Mesodermal cell (in vitro differentiated cells): Measurements from ENCODE around the gene SRP19.
"Not testable (repeated sequence)": the region's sequence is repeated elsewhere in the genome, so short reads cannot be mapped to it uniquely, and the experiment has no call there.

Source experiments
- H3K27ac ChIP-seq: 2 replicates; pipeline ENCODE4 v1.7.0; 2013; ENCODE audit warnings: mild to moderate bottlenecking, low read depth, low read length, moderate library complexity; ENCODE audit not compliant: severe bottlenecking
- H3K36me3 ChIP-seq: 2 replicates; pipeline ENCODE4 v1.7.1; 2013; ENCODE audit warnings: mild to moderate bottlenecking, low read length, moderate library complexity; ENCODE audit not compliant: control insufficient read depth, insufficient read depth
- H3K4me1 ChIP-seq: one replicate; pipeline ENCODE4 v1.7.1; 2013; ENCODE audit warnings: mild to moderate bottlenecking, low read length; ENCODE audit not compliant: insufficient read depth, control insufficient read depth, poor library complexity, severe bottlenecking
- H3K4me3 ChIP-seq: 2 replicates; pipeline ENCODE4 v1.7.0; 2013; ENCODE audit warnings: low read length, control low read depth, mild to moderate bottlenecking; ENCODE audit not compliant: insufficient read depth, poor library complexity, severe bottlenecking; ENCODE audit errors: extremely low read depth
- H3K9me3 ChIP-seq: 2 replicates; pipeline ENCODE4 v1.7.1; 2013; ENCODE audit warnings: mild to moderate bottlenecking, low read length, moderate library complexity; ENCODE audit not compliant: control insufficient read depth
- WGBS, 2 experiments: methylation state at CpG; one replicate each; pipeline ENCODE4 v1.1.5; 2013; ENCODE audit warnings: missing lambda C conversion rate in 2 of 2; ENCODE audit not compliant: insufficient coverage in 2 of 2; 5-methylcytosine and 5-hydroxymethylcytosine counted together

SRP19 gene

DNA sequence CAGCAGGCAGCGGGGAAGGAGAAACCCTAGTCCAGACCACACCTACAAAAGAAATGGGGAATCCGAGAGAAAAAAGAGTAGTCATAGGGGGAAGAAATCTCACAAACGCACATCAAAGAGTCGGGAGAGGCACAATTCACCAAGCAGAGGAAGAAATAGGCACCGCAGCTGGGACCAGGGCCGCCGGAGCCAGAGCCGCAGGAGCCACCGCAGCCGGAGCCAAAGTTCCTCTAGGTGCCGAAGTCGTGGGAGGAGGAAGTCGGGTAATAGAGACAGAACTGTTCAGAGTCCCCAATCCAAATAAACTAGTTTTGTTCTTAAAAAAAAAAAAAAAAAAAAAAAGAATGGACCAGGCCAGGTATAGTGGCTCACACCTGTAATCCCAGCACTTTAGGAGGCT, 31.7 kb downstream of the SRP19 start:
- Histone ChIP-seq H3K4me1 (no peaks in the 10 kb centered on the region), H3K4me3 (no peak overlapping the region), H3K9me3 (no peaks in the 10 kb centered on the region), H3K36me3 (peaks cover 59% of the 10 kb centered on the region), H3K27ac (no peak overlapping the region)
- WGBS, 2 experiments: 98 to 99% methylated on average over 8 to 12 of the region's 13 CpGs

DNA sequence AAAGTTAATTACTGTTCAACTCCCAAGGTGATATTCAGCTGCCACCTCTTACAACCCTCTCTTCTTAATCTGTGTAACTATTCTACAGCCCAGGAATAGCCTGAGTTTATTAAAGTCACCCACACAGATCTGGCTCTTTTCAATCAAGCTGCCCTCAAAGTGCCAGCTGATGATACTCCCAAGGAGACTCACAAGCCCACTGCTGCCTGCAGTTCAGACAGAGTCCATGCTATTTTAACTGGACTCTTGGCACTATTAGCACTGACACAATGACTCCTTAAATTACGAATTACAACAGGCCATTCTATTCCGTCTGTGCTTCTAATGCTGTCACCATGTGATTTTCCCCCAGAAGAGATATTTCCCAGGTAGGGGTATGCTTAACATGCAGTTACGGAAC, 34.6 kb downstream of the SRP19 start:
- Histone ChIP-seq H3K9me3 (no peaks in the 10 kb centered on the region), H3K4me1 (no peaks in the 10 kb centered on the region), H3K4me3 (no peak overlapping the region), H3K36me3 (peaks cover 59% of the 10 kb centered on the region), H3K27ac (no peak overlapping the region)
- 100% methylated on average over 2 to 3 of the region's 3 CpGs for WGBS, 2 experiments

DNA sequence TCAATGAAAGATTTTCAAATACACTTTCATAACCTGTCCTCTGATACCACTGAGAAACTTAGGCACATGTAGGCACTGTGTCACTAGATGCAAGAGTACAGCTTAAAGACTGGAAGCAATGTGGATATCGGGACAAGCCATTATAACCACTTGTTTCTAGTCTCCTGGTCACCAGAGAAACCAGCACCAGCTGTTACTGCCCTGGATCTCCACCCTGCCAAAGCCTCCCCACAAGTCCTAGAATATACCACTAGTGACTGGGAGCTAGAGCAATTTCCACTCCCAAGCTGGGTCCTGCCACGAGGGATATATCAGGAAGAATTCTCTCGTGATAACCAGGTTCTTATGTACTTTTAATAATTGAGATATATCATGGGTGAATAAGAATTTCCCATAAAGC, 41.5 kb downstream of the SRP19 start:
- WGBS, 2 experiments: 100% methylated on average over 1 to 3 of the region's 3 CpGs
- Histone ChIP-seq H3K9me3 (no peaks in the 10 kb centered on the region), H3K4me3 (no peak overlapping the region), H3K36me3 (peaks cover 74% of the 10 kb centered on the region), H3K27ac (no peak overlapping the region), H3K4me1 (no peaks in the 10 kb centered on the region)

DNA sequence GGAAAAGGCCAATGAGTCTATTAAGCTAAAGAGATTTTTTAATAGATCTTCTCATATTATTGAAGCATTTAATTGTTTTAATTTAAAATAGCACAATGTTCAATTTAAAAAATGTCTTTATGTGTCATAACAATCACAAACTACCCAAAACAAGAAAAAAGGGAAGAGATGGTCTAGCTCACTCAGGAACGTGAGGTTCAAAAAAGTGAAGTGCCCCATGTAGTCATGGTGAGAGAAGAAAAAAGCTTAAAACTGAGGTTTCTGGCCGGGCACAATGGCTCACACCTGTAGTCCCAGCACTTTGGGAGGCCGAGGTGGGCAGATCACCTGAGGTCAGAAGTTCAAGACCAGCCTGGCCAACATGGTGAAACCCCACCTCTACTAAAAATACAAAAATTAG, 43.9 kb downstream of the SRP19 start:
- WGBS, 2 experiments: 79 to 80% methylated on average over 1 to 2 of the region's 3 CpGs
- not testable (repeated sequence) for H3K27ac ChIP-seq, H3K9me3 ChIP-seq, H3K4me3 ChIP-seq, H3K4me1 ChIP-seq
- peaks cover 69% of the 10 kb centered on the region for H3K36me3 ChIP-seq

DNA sequence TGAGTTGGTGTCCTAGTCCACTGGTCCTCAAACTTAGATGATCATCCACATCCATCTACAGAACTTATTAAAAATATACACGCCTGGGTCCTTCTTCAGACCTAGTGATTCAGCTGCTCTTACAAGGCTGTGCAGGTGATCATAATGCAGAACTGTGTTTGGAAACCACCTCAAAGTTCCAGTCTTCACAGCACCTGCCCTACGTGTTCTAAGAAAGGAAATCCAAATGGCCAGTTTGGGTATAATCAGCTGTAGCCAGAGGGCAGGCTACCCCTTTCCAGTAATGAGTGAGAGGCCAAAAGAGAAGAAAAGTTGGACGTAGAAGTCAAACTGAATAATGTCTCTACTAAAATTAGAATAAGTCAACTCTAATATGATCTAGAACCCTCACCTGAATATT, 45.5 kb downstream of the SRP19 start:
- Histone ChIP-seq H3K36me3 (peaks cover 70% of the 10 kb centered on the region), H3K27ac (no peak overlapping the region), H3K4me1 (no peaks in the 10 kb centered on the region), H3K9me3 (no peaks in the 10 kb centered on the region), H3K4me3 (no peak overlapping the region)
- 94% methylated on average over 2 of the region's 3 CpGs; no CpG with 5 or more reads in 1 of the 2 experiments for WGBS, 2 experiments

DNA sequence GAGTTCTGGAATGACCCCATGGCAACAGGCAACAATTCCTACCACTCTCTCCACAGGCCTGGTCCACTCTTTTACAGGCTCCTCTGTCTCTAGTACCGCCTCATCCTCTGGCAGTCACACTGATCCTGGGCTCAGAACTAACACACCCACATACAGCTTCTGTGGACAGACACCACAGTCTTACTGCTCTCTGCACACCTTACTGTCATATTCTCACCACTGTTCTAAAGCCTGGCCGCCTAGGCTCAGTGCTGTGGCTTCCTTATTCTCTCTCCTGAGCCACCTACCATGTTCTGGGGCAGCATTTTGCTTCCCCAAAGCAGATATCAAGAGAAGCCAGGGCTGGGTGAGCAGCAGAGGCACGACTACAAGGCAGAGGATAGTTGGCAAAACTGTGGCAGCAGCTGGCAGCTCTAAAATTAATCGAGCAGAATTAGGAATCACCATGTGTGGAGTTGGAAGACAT, 46.1 kb downstream of the SRP19 start:
- WGBS, 2 experiments: 84 to 88% methylated on average over 2 to 3 of the region's 4 CpGs
- H3K36me3 ChIP-seq: peaks cover 64% of the 10 kb centered on the region
- H3K27ac ChIP-seq: no peak overlapping the region
- H3K9me3 ChIP-seq: no peaks in the 10 kb centered on the region
- no peaks in the 10 kb centered on the region for H3K4me1 ChIP-seq
- H3K4me3 ChIP-seq: no peak overlapping the region

DNA sequence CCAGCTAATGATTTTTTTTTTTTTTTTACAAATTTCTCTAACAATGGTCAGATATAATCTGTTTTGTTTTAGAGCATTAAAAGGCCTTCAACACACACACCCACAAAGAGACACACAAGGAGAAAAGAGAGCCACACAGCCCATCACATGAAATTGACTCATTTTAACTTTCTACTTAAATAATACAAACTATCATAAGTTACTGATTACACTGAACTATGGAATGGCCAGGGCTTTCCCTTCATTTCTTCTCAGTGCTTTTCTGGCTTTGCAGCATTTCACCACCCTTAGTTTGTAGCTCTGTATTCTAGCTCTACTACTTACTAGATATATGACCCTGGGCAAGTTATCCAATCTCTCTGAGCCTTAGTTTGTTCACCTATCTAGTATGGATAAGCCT, 47.8 kb downstream of the SRP19 start:
- no peaks in the 10 kb centered on the region for H3K9me3 ChIP-seq
- H3K27ac ChIP-seq: no peak overlapping the region
- peaks cover 59% of the 10 kb centered on the region for H3K36me3 ChIP-seq
- no peak overlapping the region for H3K4me3 ChIP-seq
- H3K4me1 ChIP-seq: no peaks in the 10 kb centered on the region

DNA sequence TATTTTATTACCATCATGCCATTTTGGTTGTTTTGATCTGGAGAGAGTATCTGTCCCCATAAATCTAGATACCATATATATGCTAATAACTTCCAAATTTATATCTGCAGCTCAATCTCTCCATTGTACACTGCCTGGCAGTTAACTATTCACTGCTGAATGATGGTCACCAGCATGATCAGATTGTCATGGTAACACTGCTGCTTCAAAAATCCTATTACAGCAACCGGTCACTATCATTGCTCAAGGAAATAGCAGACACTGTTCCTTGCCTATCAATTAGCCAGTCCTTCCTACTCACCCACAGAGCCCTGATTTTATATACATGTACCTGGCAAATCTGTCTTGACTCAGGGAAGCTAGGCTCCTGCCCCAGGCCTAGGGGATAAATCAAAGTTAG, 49.4 kb downstream of the SRP19 start:
- Histone ChIP-seq H3K27ac (no peak overlapping the region), H3K4me3 (no peak overlapping the region), H3K36me3 (peaks cover 61% of the 10 kb centered on the region), H3K4me1 (peaks cover 3% of the 10 kb centered on the region), H3K9me3 (no peaks in the 10 kb centered on the region)
- 100% methylated on average over 1 of the region's 1 CpG for WGBS, 2 experiments

DNA sequence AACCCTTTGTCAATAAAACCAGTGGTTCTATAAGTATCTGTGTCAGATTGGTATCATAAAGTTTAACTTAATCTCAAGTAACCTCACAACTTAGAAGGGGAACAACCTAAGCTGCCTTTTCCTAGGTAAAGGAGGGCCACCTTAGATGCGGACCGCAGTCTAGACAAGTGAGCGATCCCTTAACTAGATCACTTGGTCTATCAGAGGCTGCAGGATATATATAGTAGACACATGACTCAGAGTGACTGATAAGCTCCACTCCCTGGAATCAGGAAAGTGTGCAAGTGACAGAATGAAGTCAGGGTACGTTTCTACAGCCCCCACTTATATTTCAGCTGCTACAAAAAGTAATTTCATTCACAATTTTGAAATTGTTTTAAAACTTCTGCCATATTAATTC, 53.5 kb downstream of the SRP19 start:
- Histone ChIP-seq H3K4me1 (peaks cover 3% of the 10 kb centered on the region), H3K4me3 (no peak overlapping the region), H3K9me3 (no peaks in the 10 kb centered on the region), H3K27ac (no peak overlapping the region), H3K36me3 (peaks cover 71% of the 10 kb centered on the region)
- WGBS, 2 experiments: 80 to 95% methylated on average over 1 to 3 of the region's 4 CpGs

DNA sequence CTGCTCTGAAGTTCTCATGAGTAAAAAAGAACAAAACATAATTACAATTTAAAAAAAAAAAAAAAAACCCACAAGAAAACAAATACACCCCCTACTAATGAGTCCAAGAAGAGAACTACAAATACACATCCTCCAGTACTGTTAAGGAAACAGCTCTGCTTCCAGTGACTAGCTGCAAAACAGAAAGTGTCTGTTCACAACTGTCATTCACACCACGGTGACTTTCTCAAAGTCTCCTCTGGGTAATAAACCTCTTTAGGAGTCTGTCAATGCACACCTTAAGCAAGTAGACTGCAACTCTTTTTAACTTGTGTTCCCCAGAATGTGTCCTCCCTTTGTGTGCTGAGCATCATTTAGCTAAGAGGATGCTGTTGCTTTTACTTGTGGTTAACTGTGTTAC, 54.7 kb downstream of the SRP19 start:
- WGBS, 2 experiments: 83 to 100% methylated on average over 1 of the region's 1 CpG
- Histone ChIP-seq H3K4me3 (no peak overlapping the region), H3K9me3 (no peaks in the 10 kb centered on the region), H3K4me1 (peaks cover 3% of the 10 kb centered on the region), H3K36me3 (peaks cover 64% of the 10 kb centered on the region), H3K27ac (no peak overlapping the region)

DNA sequence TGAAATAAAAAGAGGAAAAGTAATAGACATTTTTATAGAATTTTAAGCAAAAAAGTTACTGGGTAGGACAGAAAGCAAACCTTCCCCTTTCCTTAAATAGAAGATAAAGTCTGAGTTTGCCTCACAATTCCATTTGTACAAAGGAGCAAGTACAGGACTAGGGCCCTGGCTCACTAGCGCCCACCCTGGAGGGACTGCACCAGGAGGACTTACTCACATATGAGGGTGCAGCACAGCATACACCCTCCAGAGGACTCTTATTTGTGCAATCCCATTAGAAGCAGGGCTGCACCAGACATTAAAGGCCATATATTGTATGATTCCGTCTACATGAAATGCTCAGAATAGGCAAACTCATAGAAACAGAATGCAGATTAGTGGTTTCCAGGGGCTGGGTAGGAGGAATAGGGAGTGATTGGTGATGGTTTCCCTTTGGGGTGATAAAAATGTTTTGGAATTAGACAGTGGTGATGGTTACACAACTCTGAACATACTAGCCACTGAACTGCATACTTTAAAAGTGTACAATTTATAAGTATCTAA, 56.4 kb downstream of the SRP19 start:
- WGBS, 2 experiments: 100% methylated on average over 1 to 2 of the region's 2 CpGs
- no peaks in the 10 kb centered on the region for H3K9me3 ChIP-seq
- no peak overlapping the region for H3K4me3 ChIP-seq
- H3K27ac ChIP-seq: no peak overlapping the region
- peaks cover 59% of the 10 kb centered on the region for H3K36me3 ChIP-seq
- peaks cover 3% of the 10 kb centered on the region for H3K4me1 ChIP-seq
